H9 (cell line): Measurements from ENCODE around the gene PEX5L. TPM values are rescaled to one million over a fixed set of nuclear protein-coding genes. Genes with fewer than 3 reads are reported as not detected.

Experiments
- DNase-seq: peaks from one replicate; pipeline ENCODE4 v3.0.0-alpha.2; 2017
- H2AFZ ChIP-seq: one replicate; pipeline ENCODE4 v1.6.1; 2013; ENCODE audit warnings: mild to moderate bottlenecking, low read length, control low read depth, moderate library complexity
- H2AK5ac ChIP-seq: 2 replicates; pipeline ENCODE4 v1.6.1; 2013; ENCODE audit warnings: low read length, control low read depth, mixed read lengths; ENCODE audit not compliant: insufficient read length
- H2BK120ac ChIP-seq: one replicate; pipeline ENCODE4 v1.6.1; 2013; ENCODE audit warnings: low read depth, mild to moderate bottlenecking, low read length, control low read depth, inconsistent platforms; ENCODE audit not compliant: poor library complexity, severe bottlenecking
- H2BK12ac ChIP-seq: 2 replicates; pipeline ENCODE4 v1.6.1; 2013; ENCODE audit warnings: low read length, control low read depth, mixed read lengths, low read depth; ENCODE audit not compliant: insufficient read length
- H2BK15ac ChIP-seq: 2 replicates; pipeline ENCODE4 v1.6.1; 2013; ENCODE audit warnings: low read depth, low read length, control low read depth
- H2BK20ac ChIP-seq: one replicate; pipeline ENCODE4 v1.6.1; 2013; ENCODE audit warnings: low read depth, mild to moderate bottlenecking, low read length, control low read depth, inconsistent platforms; ENCODE audit not compliant: poor library complexity, severe bottlenecking
- H2BK5ac ChIP-seq: 2 replicates; pipeline ENCODE4 v1.6.1; 2013; ENCODE audit warnings: low read length, control low read depth, mixed read lengths; ENCODE audit not compliant: insufficient read length
- H3K14ac ChIP-seq: 2 replicates; pipeline ENCODE4 v1.6.1; 2013; ENCODE audit warnings: low read length, control low read depth; ENCODE audit not compliant: insufficient read depth
- H3K18ac ChIP-seq: 2 replicates; pipeline ENCODE4 v1.6.1; 2013; ENCODE audit warnings: low read depth, mild to moderate bottlenecking, mixed read lengths, low read length, control low read depth; ENCODE audit not compliant: insufficient read length
- H3K23ac ChIP-seq: 2 replicates; pipeline ENCODE4 v1.6.1; 2013; ENCODE audit warnings: low read length, control low read depth, mixed read lengths, low read depth; ENCODE audit not compliant: insufficient read length
- H3K23me2 ChIP-seq: 2 replicates; pipeline ENCODE4 v1.6.1; 2013; ENCODE audit warnings: low read depth, mild to moderate bottlenecking, mixed read lengths, low read length, control low read depth; ENCODE audit not compliant: insufficient read length, poor library complexity, severe bottlenecking
- H3K27ac ChIP-seq: 2 replicates; pipeline ENCODE4 v1.5.1; 2013; ENCODE audit warnings: low read length, control low read depth, mixed read lengths, low read depth; ENCODE audit not compliant: insufficient read length
- H3K27me3 ChIP-seq: 2 replicates; pipeline ENCODE4 v1.6.1; 2013; ENCODE audit warnings: low read length, control low read depth, inconsistent platforms; ENCODE audit not compliant: insufficient read depth
- H3K4ac ChIP-seq: 2 replicates; pipeline ENCODE4 v1.6.1; 2013; ENCODE audit warnings: low read depth, mild to moderate bottlenecking, control low read depth, inconsistent platforms, low read length, moderate library complexity
- H3K4me1 ChIP-seq: 2 replicates; pipeline ENCODE4 v1.6.1; 2013; ENCODE audit warnings: low read length, control low read depth, inconsistent platforms; ENCODE audit not compliant: insufficient read depth
- H3K4me2 ChIP-seq: 2 replicates; pipeline ENCODE4 v1.6.1; 2013; ENCODE audit warnings: low read length, control low read depth, mixed read lengths; ENCODE audit not compliant: insufficient read length, insufficient read depth
- H3K56ac ChIP-seq: 2 replicates; pipeline ENCODE4 v1.6.1; 2013; ENCODE audit warnings: low read depth, mild to moderate bottlenecking, mixed read lengths, low read length, control low read depth; ENCODE audit not compliant: insufficient read length
- H3K79me1 ChIP-seq: 2 replicates; pipeline ENCODE4 v1.6.1; 2013; ENCODE audit warnings: low read depth, mild to moderate bottlenecking, moderate library complexity, low read length, control low read depth, inconsistent platforms; ENCODE audit not compliant: insufficient read depth, poor library complexity, severe bottlenecking
- H3K79me2 ChIP-seq: 2 replicates; pipeline ENCODE4 v1.6.1; 2013; ENCODE audit warnings: low read length, control low read depth, inconsistent platforms; ENCODE audit not compliant: insufficient read depth
- H3K9ac ChIP-seq: 2 replicates; pipeline ENCODE4 v1.6.1; 2013; ENCODE audit warnings: low read length, control low read depth, mixed read lengths; ENCODE audit not compliant: insufficient read length; ENCODE audit errors: extremely low read depth
- H3K9me3 ChIP-seq: one replicate; pipeline ENCODE4 v1.6.1; 2013; ENCODE audit warnings: low read depth, low read length, inconsistent platforms; ENCODE audit not compliant: control insufficient read depth
- H3T11ph ChIP-seq: one replicate; pipeline ENCODE4 v1.6.1; 2013; ENCODE audit warnings: mild to moderate bottlenecking, low read length, control low read depth, inconsistent platforms
- H4K20me1 ChIP-seq: one replicate; pipeline ENCODE4 v1.6.1; 2013; ENCODE audit not compliant: control insufficient read depth, insufficient read length, insufficient read depth
- H4K5ac ChIP-seq: 2 replicates; pipeline ENCODE4 v1.6.1; 2013; ENCODE audit warnings: low read depth, mild to moderate bottlenecking, mixed read lengths, low read length, control low read depth; ENCODE audit not compliant: insufficient read length
- H4K8ac ChIP-seq: replicated peaks from 2 replicates; pipeline ENCODE4 v1.6.1; 2013; ENCODE audit warnings: low read length, control low read depth, mixed read lengths, low read depth; ENCODE audit not compliant: insufficient read length
- H4K91ac ChIP-seq: 2 replicates; pipeline ENCODE4 v1.6.1; 2013; ENCODE audit warnings: low read depth, mild to moderate bottlenecking, moderate library complexity, mixed read lengths, low read length, control low read depth; ENCODE audit not compliant: insufficient read length
- H3K27ac Mint-ChIP-seq, 3 experiments: 2 replicates in 2 of 3; 3 replicates in 1 of 3; pipeline ENCODE4 v1.8.0; 2020 to 2021; ENCODE audit warnings: mixed read lengths in 3 of 3, mild to moderate bottlenecking in 1 of 3, moderate library complexity in 1 of 3
- H3K27me3 Mint-ChIP-seq: 2 replicates; pipeline ENCODE4 v1.8.0; 2021; ENCODE audit warnings: low read depth, mild to moderate bottlenecking, moderate library complexity, mixed read lengths
- H3K36me3 Mint-ChIP-seq, 3 experiments: 2 replicates in 2 of 3; 3 replicates in 1 of 3; pipeline ENCODE4 v1.8.0; 2020 to 2021; ENCODE audit warnings: low read depth in 3 of 3, mixed read lengths in 3 of 3; ENCODE audit not compliant: insufficient read depth in 1 of 3
- H3K4me1 Mint-ChIP-seq, 2 experiments: 2 replicates each; pipeline ENCODE4 v1.8.0; 2020; ENCODE audit warnings: mixed read lengths in 2 of 2
- H3K4me3 Mint-ChIP-seq, 2 experiments: 2 replicates in 1 of 2; 3 replicates in 1 of 2; pipeline ENCODE4 v1.8.0; 2020 to 2021; ENCODE audit warnings: mild to moderate bottlenecking in 2 of 2, mixed read lengths in 2 of 2, moderate library complexity in 1 of 2
- H3K9me3 Mint-ChIP-seq, 2 experiments: 2 replicates in 1 of 2; 3 replicates in 1 of 2; pipeline ENCODE4 v1.8.0; 2020; ENCODE audit warnings: mild to moderate bottlenecking in 2 of 2, mixed read lengths in 2 of 2, moderate library complexity in 1 of 2
- CTCF ChIP-seq: fragments of 200-600 bp; sonication (generic); conservative IDR thresholded peaks from 3 replicates; pipeline ENCODE4 v1.8.0; 2021; ENCODE audit warnings: antibody characterized with exemption, mild to moderate bottlenecking
- WGBS: extraction: QIAGEN DNeasy Blood & Tissue Kit; methylation state at CpG from one replicate; pipeline ENCODE4 v1.1.7; 2013; ENCODE audit warnings: missing lambda C conversion rate, low lambda C conversion rate, mixed read lengths; ENCODE audit not compliant: insufficient read length; ENCODE audit errors: extremely low coverage; 5-methylcytosine and 5-hydroxymethylcytosine counted together
- total RNA-seq: library from RNA; stranded (reverse); gene quantifications from 2 replicates; pipeline ENCODE4 v1.2.1, GENCODE V29; 2021

The PEX5L gene
- total RNA-seq, 1 experiment from 2014 or later: 0.85 TPM

GRCh38 chr3:180068023-180068422, 31.3 kb upstream of the PEX5L start:
- H3K27me3 Mint-ChIP-seq: no peaks in the 10 kb centered on the region
- no CpG with 5 or more reads among the region's 1 CpG for whole genome bisulfite sequencing
- Histone ChIP-seq H3K4me1 (peaks cover 3% of the 10 kb centered on the region; the same call in 1 of the 2 replicates), H3K9ac (no peak overlapping the region), H3T11ph (no peak overlapping the region), H3K27ac (no peak overlapping the region), H2BK15ac (no peak overlapping the region), H3K56ac (no peak overlapping the region), H4K5ac (no peak overlapping the region), H3K79me1 (no peaks in the 10 kb centered on the region), H4K91ac (no peak overlapping the region), H2BK5ac (no peak overlapping the region), H3K4me2 (no peak overlapping the region), H3K27me3 (no peaks in the 10 kb centered on the region), H3K23me2 (no peaks in the 10 kb centered on the region), H3K9me3 (no peaks in the 10 kb centered on the region), H2BK120ac (no peak overlapping the region), H2BK20ac (no peak overlapping the region), H2AFZ (no peak overlapping the region), H3K18ac (no peak overlapping the region), H2AK5ac (no peak overlapping the region), H4K20me1 (no peaks in the 10 kb centered on the region), H3K14ac (no peak overlapping the region), H4K8ac (no peak overlapping the region), H2BK12ac (no peak overlapping the region), H3K23ac (no peak overlapping the region), H3K79me2 (no peaks in the 10 kb centered on the region), H3K4ac (no peak overlapping the region)
- no peaks in the 10 kb centered on the region for H3K9me3 Mint-ChIP-seq
- peaks cover 13 to 16% of the 10 kb centered on the region in 2 experiments for H3K4me1 Mint-ChIP-seq
- no peak for TF ChIP-seq CTCF
- no peak for DNase-seq
- no peak overlapping the region for H3K4me3 Mint-ChIP-seq
- H3K27ac Mint-ChIP-seq: no peak overlapping the region; a peak in 1 of 7 replicates
- H3K36me3 Mint-ChIP-seq: no peaks in the 10 kb centered on the region
